GM12801 (cell line): ENCODE measurements around the gene HLA-A.

Source experiments
- CTCF ChIP-seq: IDR thresholded peaks from one replicate; pipeline ENCODE4 v1.5.1; 2011; ENCODE audit warnings: control low read depth; ENCODE audit not compliant: insufficient read length; ENCODE audit errors: extremely low read depth

Gene HLA-A

GRCh38 chr6:29946223-29947076 is 4.1 kb downstream of the HLA-A start:
- TF ChIP-seq CTCF, result no peak

- TF ChIP-seq CTCF, result no peak
Measured at GRCh38 chr6:29947077-29947980, 5.0 kb downstream of the HLA-A start.

DNA sequence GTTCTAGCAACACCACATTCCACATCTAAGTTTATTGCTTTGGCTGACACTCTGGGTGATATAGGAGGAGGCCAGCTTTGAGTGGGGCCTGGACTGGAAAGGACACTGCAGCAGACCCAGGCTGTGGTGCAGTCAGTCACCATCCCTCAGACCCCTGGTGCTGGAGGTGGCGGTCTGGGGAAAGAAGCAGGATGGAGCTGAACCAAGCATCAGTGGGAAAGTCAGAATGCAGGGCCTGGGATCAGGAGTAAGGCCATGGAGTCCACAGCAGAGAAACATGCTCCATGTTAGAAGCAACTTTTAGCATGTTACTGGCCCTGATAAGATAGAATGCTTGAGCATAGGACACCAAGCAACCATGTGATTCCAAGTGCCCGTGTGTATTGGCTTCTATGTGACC is 5.9 kb downstream of the HLA-A start:
- TF ChIP-seq CTCF, result no peak

DNA sequence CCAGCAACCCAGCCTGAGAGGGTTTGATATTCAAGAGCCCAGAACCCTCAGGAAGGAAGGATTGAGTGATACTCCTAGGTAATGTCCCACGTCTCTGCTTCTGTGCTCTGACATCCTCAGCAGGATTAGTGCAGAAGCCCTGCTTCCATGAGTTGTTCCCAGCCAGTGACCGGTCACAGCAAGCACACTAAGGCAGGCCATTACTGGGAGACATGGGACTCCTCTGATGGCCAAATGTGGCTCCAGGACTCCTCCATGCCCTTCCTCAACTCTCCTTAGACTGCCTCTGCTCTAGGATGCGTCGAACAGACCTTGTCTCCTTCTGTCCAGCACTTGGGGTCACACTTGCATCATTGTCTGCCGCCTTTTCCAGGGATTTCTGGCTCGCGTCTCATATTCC is 7.6 kb downstream of the HLA-A start:
- TF ChIP-seq CTCF, result no peak

- no peak for TF ChIP-seq CTCF
Measured at GRCh38 chr6:29951882-29952281, 9.6 kb downstream of the HLA-A start.

- TF ChIP-seq CTCF, result no peak
Measured at GRCh38 chr6:29953001-29953441, 10.7 kb downstream of the HLA-A start.

- no peak for TF ChIP-seq CTCF
Measured at GRCh38 chr6:29953686-29954085, 11.4 kb downstream of the HLA-A start.
